B cell (primary cell): Measurements from ENCODE around the gene TLR9. TPM values are rescaled to one million over a fixed set of nuclear protein-coding genes. Genes with fewer than 3 reads are reported as not detected.

Experiments
- ATAC-seq: fragments of 200-7000 bp; cut with Tn5 transposase; one replicate; pipeline ENCODE4 v1.10.0; 2021; ENCODE audit warnings: low read depth, mild to moderate bottlenecking, moderate number of reproducible peaks, moderate library complexity
- CTCF ChIA-PET: fragments of 350-600 bp; sonication (Branson Sonifier 250); formaldehyde crosslinking; loops from one replicate; lab custom pipeline; 2021; ENCODE audit warnings: antibody characterized with exemption, inconsistent platforms; lab: Charles Lee
- POLR2A ChIA-PET: fragments of 350-600 bp; sonication (Branson Sonifier 250); formaldehyde crosslinking; loops from one replicate; lab custom pipeline; 2021; ENCODE audit warnings: antibody characterized with exemption; lab: Charles Lee
- DNase-seq: peaks from one replicate; pipeline ENCODE4 v3.0.0; 2013
- H2AFZ ChIP-seq: 2 replicates; pipeline ENCODE4 v1.6.1; 2012; ENCODE audit warnings: mild to moderate bottlenecking, low read depth, low read length; ENCODE audit not compliant: insufficient read depth, poor library complexity, severe bottlenecking
- H3K27ac ChIP-seq, 2 donors: 1 replicate in 1 of 2; 2 replicates in 1 of 2; pipeline ENCODE4 v1.5.1; 2012 to 2013; ENCODE audit warnings: low read length in 2 of 2, mild to moderate bottlenecking in 2 of 2, moderate library complexity in 1 of 2
- H3K27me3 ChIP-seq, 4 experiments: fragments of 200-600 bp in 1 of 4; sonication (generic) in 1 of 4; replicated peaks in 1 of 4; 1 replicate in 2 of 4; 2 replicates in 2 of 4; pipeline versions ENCODE4 v1.6.1 to v1.7.0; 2013 to 2016; ENCODE audit warnings: low read length in 3 of 4, mild to moderate bottlenecking in 2 of 4, mixed read lengths in 1 of 4, moderate library complexity in 1 of 4; ENCODE audit not compliant: insufficient read depth in 4 of 4, control insufficient read depth in 3 of 4; ENCODE audit errors: control extremely low read depth in 1 of 4
- H3K36me3 ChIP-seq, 2 experiments: replicated peaks in 1 of 2; 1 replicate in 1 of 2; 2 replicates in 1 of 2; pipeline versions ENCODE4 v1.6.1 to v1.7.1; 2013; ENCODE audit warnings: low read length in 1 of 2; ENCODE audit not compliant: insufficient read depth in 2 of 2, control insufficient read depth in 1 of 2; ENCODE audit errors: control extremely low read depth in 1 of 2, extremely low read depth in 1 of 2
- H3K4me1 ChIP-seq, 2 donors: fragments of 200-600 bp in 1 of 2; sonication (generic) in 1 of 2; 1 replicate in 1 of 2; 2 replicates in 1 of 2; pipeline versions ENCODE4 v1.5.1 to v1.6.1; 2013 to 2017; ENCODE audit warnings: low read length in 2 of 2; ENCODE audit not compliant: control insufficient read depth in 2 of 2, insufficient read depth in 2 of 2
- H3K4me2 ChIP-seq: replicated peaks from 2 replicates; pipeline ENCODE3; 2012; ENCODE audit warnings: mild to moderate bottlenecking, low read depth, low read length; ENCODE audit not compliant: poor library complexity, severe bottlenecking
- H3K4me3 ChIP-seq, 5 experiments: fragments of 200-600 bp in 1 of 5; sonication (generic) in 1 of 5; 1 replicate in 3 of 5; 2 replicates in 2 of 5; pipeline versions ENCODE4 v1.5.1 to v1.7.0; 2011 to 2016; ENCODE audit warnings: low read length in 4 of 5, mild to moderate bottlenecking in 4 of 5, low read depth in 2 of 5, control low read depth in 1 of 5, moderate library complexity in 1 of 5; ENCODE audit not compliant: insufficient read depth in 1 of 5; ENCODE audit errors: control extremely low read depth in 1 of 5, extremely low read depth in 1 of 5
- H3K79me2 ChIP-seq: fragments of 200-600 bp; sonication (generic); one replicate; pipeline ENCODE4 v1.6.0; 2016; ENCODE audit warnings: low read length; ENCODE audit not compliant: control insufficient read depth, insufficient read depth
- H3K9ac ChIP-seq: fragments of 200-600 bp; sonication (generic); 2 replicates; pipeline ENCODE4 v1.6.1; 2017; ENCODE audit warnings: mild to moderate bottlenecking, low read length, moderate library complexity
- H3K9me3 ChIP-seq, 3 donors: one replicate each; pipeline versions ENCODE4 v1.6.1 to v1.7.1; 2013; ENCODE audit warnings: low read length in 2 of 3; ENCODE audit not compliant: control insufficient read depth in 2 of 3, insufficient read depth in 1 of 3; ENCODE audit errors: control extremely low read depth in 1 of 3
- H4K20me1 ChIP-seq: 2 replicates; pipeline ENCODE4 v1.6.0; 2012; ENCODE audit warnings: mild to moderate bottlenecking, low read length; ENCODE audit not compliant: insufficient read depth, control insufficient read depth, poor library complexity, severe bottlenecking
- H3K27ac Mint-ChIP-seq: one replicate; pipeline ENCODE4 v1.8.0; 2021; ENCODE audit warnings: mixed read lengths
- H3K27me3 Mint-ChIP-seq: one replicate; pipeline ENCODE4 v1.8.0; 2021; ENCODE audit warnings: mixed read lengths
- H3K4me1 Mint-ChIP-seq: one replicate; pipeline ENCODE4 v1.8.0; 2021; ENCODE audit warnings: mixed read lengths
- H3K4me3 Mint-ChIP-seq: one replicate; pipeline ENCODE4 v1.8.0; 2021; ENCODE audit warnings: mixed read lengths
- H3K9me3 Mint-ChIP-seq: one replicate; pipeline ENCODE4 v1.8.0; 2022; ENCODE audit warnings: mixed read lengths; ENCODE audit not compliant: insufficient read depth
- CTCF ChIP-seq: fragments of 200-600 bp; IDR thresholded peaks from one replicate; pipeline ENCODE4 v1.8.0; 2022; ENCODE audit warnings: antibody characterized with exemption, mild to moderate bottlenecking
- EZH2 ChIP-seq: IDR thresholded peaks from 2 replicates; pipeline ENCODE4 v1.6.1; 2012; ENCODE audit warnings: borderline replicate concordance, low read depth, mild to moderate bottlenecking, moderate library complexity, low read length; ENCODE audit not compliant: insufficient read depth, poor library complexity, severe bottlenecking
- WGBS: methylation state at CpG from one replicate; pipeline ENCODE4 v1.1.5; 2013; ENCODE audit warnings: missing lambda C conversion rate; ENCODE audit not compliant: insufficient coverage; 5-methylcytosine and 5-hydroxymethylcytosine counted together
- intact Hi-C: fragments of 100-400 bp; cut with micrococcal nuclease; formaldehyde crosslinking; loops from one replicate; pipeline ENCODE4 v1.10.0; 2022
- polyA plus RNA-seq: library from polyadenylated mRNA; depleted of rRNA; stranded (reverse); fragments of >200 nt; gene quantifications from 2 replicates; pipeline ENCODE4 v1.2.3, GENCODE V29; 2012
- total RNA-seq, 2 donors: library from RNA; stranded (reverse); fragments of 120-200 nt in 1 of 2; gene quantifications; 1 replicate in 1 of 2; 2 replicates in 1 of 2; pipeline versions ENCODE4 v1.2.3 to v1.2.4, GENCODE V29; 2013 to 2022

TLR9 gene
- total and polyA plus RNA-seq, 2 donors (not counting 1 experiment from before 2014, with no cell fraction given): 3.7 to 21.0 TPM

GRCh38 chr3:52240886-52241370 lies 15.5 kb upstream of the TLR9 start:
- no peaks in the 10 kb centered on the region for H3K27me3 Mint-ChIP-seq
- Histone ChIP-seq H3K4me1 (peaks cover 52 to 64% of the 10 kb centered on the region in 2 donors), H2AFZ (no peak overlapping the region), H3K27me3 (no peaks in the 10 kb centered on the region), H3K79me2 (peaks cover 45% of the 10 kb centered on the region), H3K36me3 (peaks cover 0 to 7% of the 10 kb centered on the region in 2 experiments), H3K4me3 (no peak overlapping the region), H3K27ac (no peak overlapping the region), H3K4me2 (no peak overlapping the region), H3K9ac (no peak overlapping the region), H3K9me3 (no peaks in the 10 kb centered on the region), H4K20me1 (peaks cover 26% of the 10 kb centered on the region)
- ATAC-seq: no peak
- ChIA-PET POLR2A (interaction anchor here (0.8 to 1.3 kb wide), 4 partner anchors 10 to 38 kb away, joined by 3 to 4 read pairs (median 4); partner anchors contain the start of gene WDR82), CTCF (interaction anchor here (1.0 to 18.5 kb wide), 10 partner anchors 10 to 206 kb away, joined by 3 to 237 read pairs (median 6); partner anchors contain the start of gene TLR9)
- intact Hi-C loops: no loop called here
- TF ChIP-seq CTCF (no peak), EZH2 (no peak)
- 90% methylated on average over 3 of the region's 4 CpGs for WGBS
- H3K4me1 Mint-ChIP-seq: peaks cover 65% of the 10 kb centered on the region
- H3K27ac Mint-ChIP-seq: peak overlapping the region; percentile 57
- no peaks in the 10 kb centered on the region for H3K9me3 Mint-ChIP-seq
- H3K4me3 Mint-ChIP-seq: peak overlapping the region; percentile 99
- DNase-seq: peak; percentile 10
